ENCODE results near the gene GSDME. TPM values are rescaled to one million over a fixed set of nuclear protein-coding genes. Genes with fewer than 3 reads are reported as not detected.

GSDME gene
- total RNA-seq, 1 donor from 2014 or later, result 27.7 TPM

DNA sequence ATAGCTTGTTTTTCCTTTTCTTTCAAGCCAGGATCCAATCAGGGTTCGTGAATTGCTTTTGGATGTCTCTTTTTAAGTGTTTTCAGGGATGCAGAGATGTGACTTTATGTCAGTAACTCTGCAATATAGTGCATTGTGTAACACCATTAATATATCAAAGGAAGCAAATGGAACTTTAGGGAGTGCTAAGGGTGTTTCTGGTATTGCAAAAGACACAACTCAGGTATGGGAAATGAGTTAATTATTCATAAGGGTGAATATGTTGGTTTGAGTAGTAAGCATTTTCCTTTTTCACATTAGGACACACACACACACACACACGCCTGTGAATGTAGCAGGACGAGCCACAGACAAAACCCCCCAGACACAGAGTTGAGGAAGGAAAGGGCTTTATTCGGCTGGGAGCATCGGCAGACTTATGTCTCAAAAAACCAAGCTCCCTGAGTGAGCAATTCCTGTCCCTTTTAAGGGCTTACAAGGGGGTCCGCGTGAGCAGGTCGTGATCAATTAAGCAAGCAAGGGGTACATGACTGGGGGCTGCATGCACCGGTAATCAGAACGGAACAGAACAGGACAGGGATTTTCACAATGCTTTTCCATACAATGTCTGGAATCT lies 31.8 kb upstream of the GSDME start:
- Histone ChIP-seq H3K9me3 (ENCODE audit: insufficient read depth, low read depth, low read length) (no peaks in the 10 kb centered on the region), H3K4me2 (ENCODE audit: low read length) (no peak overlapping the region), H3K4me1 (ENCODE audit: insufficient read depth, low read length) (peaks cover 9% of the 10 kb centered on the region), H4K20me1 (ENCODE audit: insufficient read depth, low read length) (no peaks in the 10 kb centered on the region), H3K36me3 (ENCODE audit: insufficient read depth, low read length) (no peaks in the 10 kb centered on the region), H3K27me3 (ENCODE audit: insufficient read depth, low read length) (no peaks in the 10 kb centered on the region), H2AFZ (ENCODE audit: low read depth, low read length) (no peak overlapping the region), H3K4me3 (ENCODE audit: insufficient read depth, low read depth, low read length) (no peak overlapping the region), H3K9ac (ENCODE audit: low read length) (no peak overlapping the region), H3K79me2 (ENCODE audit: insufficient read depth, low read length) (no peaks in the 10 kb centered on the region), H3K27ac (ENCODE audit: low read depth, low read length) (no peak overlapping the region)
- H3K4me3 Mint-ChIP-seq (ENCODE audit: unreplicated experiment), result no peak overlapping the region
- FAIRE-seq (no peak), DNase-seq (ENCODE audit: low read depth) (no peak)
- TF ChIP-seq, protein P1, sequence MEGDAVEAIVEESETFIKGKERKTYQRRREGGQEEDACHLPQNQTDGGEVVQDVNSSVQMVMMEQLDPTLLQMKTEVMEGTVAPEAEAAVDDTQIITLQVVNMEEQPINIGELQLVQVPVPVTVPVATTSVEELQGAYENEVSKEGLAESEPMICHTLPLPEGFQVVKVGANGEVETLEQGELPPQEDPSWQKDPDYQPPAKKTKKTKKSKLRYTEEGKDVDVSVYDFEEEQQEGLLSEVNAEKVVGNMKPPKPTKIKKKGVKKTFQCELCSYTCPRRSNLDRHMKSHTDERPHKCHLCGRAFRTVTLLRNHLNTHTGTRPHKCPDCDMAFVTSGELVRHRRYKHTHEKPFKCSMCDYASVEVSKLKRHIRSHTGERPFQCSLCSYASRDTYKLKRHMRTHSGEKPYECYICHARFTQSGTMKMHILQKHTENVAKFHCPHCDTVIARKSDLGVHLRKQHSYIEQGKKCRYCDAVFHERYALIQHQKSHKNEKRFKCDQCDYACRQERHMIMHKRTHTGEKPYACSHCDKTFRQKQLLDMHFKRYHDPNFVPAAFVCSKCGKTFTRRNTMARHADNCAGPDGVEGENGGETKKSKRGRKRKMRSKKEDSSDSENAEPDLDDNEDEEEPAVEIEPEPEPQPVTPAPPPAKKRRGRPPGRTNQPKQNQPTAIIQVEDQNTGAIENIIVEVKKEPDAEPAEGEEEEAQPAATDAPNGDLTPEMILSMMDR (IDR thresholded peaks at IDR 0.05; ENCODE audit: insufficient read depth, low read depth, low read length), result no peak
- no peak for TF ChIP-seq EZH2 (IDR thresholded peaks at IDR 0.05; ENCODE audit: insufficient read depth, low read length)
- no peaks in the 10 kb centered on the region for H3K27me3 Mint-ChIP-seq (ENCODE audit: low read depth, unreplicated experiment)
- no peak overlapping the region for H3K27ac Mint-ChIP-seq (ENCODE audit: unreplicated experiment)
- peaks cover 11% of the 10 kb centered on the region for H3K9me3 Mint-ChIP-seq (ENCODE audit: unreplicated experiment)
- peaks cover 15% of the 10 kb centered on the region for H3K36me3 Mint-ChIP-seq (ENCODE audit: low read depth, unreplicated experiment)
- H3K4me1 Mint-ChIP-seq (ENCODE audit: low read depth, unreplicated experiment), result peaks cover 13% of the 10 kb centered on the region

DNA sequence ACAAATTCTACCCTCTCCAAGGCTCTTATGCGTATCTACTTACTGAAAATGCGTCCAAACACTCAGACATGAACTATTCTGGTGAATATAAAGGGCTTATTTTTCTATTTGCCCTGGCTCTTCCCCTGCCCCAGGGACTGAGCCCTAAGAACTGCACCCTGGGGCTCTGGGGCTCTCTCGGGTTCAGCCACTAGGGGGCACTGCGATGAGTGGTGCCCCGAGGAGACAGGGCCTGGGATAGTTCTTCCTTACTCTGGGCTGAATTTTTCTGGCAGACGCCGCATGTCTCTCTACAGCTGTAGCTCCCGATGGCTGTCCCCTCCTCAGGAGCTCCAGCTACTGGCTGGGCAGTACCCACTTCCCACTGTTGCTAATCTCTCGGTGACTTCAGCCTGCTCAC lies 30.8 kb upstream of the GSDME start:
- H3K27ac ChIP-seq (ENCODE audit: low read depth, low read length), result no peak overlapping the region
- no peak overlapping the region for H3K4me2 ChIP-seq (ENCODE audit: low read length)
- H3K79me2 ChIP-seq (ENCODE audit: insufficient read depth, low read length), result no peaks in the 10 kb centered on the region
- no peaks in the 10 kb centered on the region for H3K9me3 ChIP-seq (ENCODE audit: insufficient read depth, low read depth, low read length)
- TF ChIP-seq EZH2 (IDR thresholded peaks at IDR 0.05; ENCODE audit: insufficient read depth, low read length), result no peak
- TF ChIP-seq, protein P1 (IDR thresholded peaks at IDR 0.05; ENCODE audit: insufficient read depth, low read depth, low read length), result peak; percentile 20
- Mint-ChIP-seq H3K4me1 (ENCODE audit: low read depth, unreplicated experiment) (peaks cover 12% of the 10 kb centered on the region), H3K9me3 (ENCODE audit: unreplicated experiment) (peaks cover 15% of the 10 kb centered on the region), H3K36me3 (ENCODE audit: low read depth, unreplicated experiment) (peaks cover 18% of the 10 kb centered on the region), H3K27ac (ENCODE audit: unreplicated experiment) (peak overlapping the region; percentile 9), H3K4me3 (ENCODE audit: unreplicated experiment) (no peak overlapping the region), H3K27me3 (ENCODE audit: low read depth, unreplicated experiment) (no peaks in the 10 kb centered on the region)
- DNase-seq (ENCODE audit: low read depth), result no peak
- no peak overlapping the region for H3K4me3 ChIP-seq (ENCODE audit: insufficient read depth, low read depth, low read length)
- H2AFZ ChIP-seq (ENCODE audit: low read depth, low read length), result no peak overlapping the region
- H3K27me3 ChIP-seq (ENCODE audit: insufficient read depth, low read length), result no peaks in the 10 kb centered on the region
- H3K36me3 ChIP-seq (ENCODE audit: insufficient read depth, low read length), result no peaks in the 10 kb centered on the region
- H3K4me1 ChIP-seq (ENCODE audit: insufficient read depth, low read length), result peaks cover 9% of the 10 kb centered on the region
- no peak overlapping the region for H3K9ac ChIP-seq (ENCODE audit: low read length)
- FAIRE-seq, result no peak
- H4K20me1 ChIP-seq (ENCODE audit: insufficient read depth, low read length), result no peaks in the 10 kb centered on the region

- H3K36me3 Mint-ChIP-seq (ENCODE audit: low read depth, unreplicated experiment), result peaks cover 20% of the 10 kb centered on the region
- peak; percentile 98 for DNase-seq (ENCODE audit: low read depth)
These were observed 29.7 kb upstream of the GSDME start for GRCh38 chr7:24786941-24787340.

More at GRCh38 chr7:24786941-24787340, 29.7 kb upstream of the GSDME start:
- Histone ChIP-seq H3K36me3 (ENCODE audit: insufficient read depth, low read length) (no peaks in the 10 kb centered on the region), H3K4me1 (ENCODE audit: insufficient read depth, low read length) (peaks cover 9% of the 10 kb centered on the region), H3K27me3 (ENCODE audit: insufficient read depth, low read length) (no peaks in the 10 kb centered on the region), H3K9ac (ENCODE audit: low read length) (peak overlapping the region; percentile 57), H2AFZ (ENCODE audit: low read depth, low read length) (peak overlapping the region; percentile 69), H3K27ac (ENCODE audit: low read depth, low read length) (peak overlapping the region; percentile 90), H3K9me3 (ENCODE audit: insufficient read depth, low read depth, low read length) (no peaks in the 10 kb centered on the region), H3K4me3 (ENCODE audit: insufficient read depth, low read depth, low read length) (no peak overlapping the region), H4K20me1 (ENCODE audit: insufficient read depth, low read length) (no peaks in the 10 kb centered on the region), H3K4me2 (ENCODE audit: low read length) (peak overlapping the region; percentile 52), H3K79me2 (ENCODE audit: insufficient read depth, low read length) (no peaks in the 10 kb centered on the region)
- no peak for TF ChIP-seq EZH2 (IDR thresholded peaks at IDR 0.05; ENCODE audit: insufficient read depth, low read length)
- TF ChIP-seq, protein P1 (IDR thresholded peaks at IDR 0.05; ENCODE audit: insufficient read depth, low read depth, low read length), result no peak
- Mint-ChIP-seq H3K27ac (ENCODE audit: unreplicated experiment) (peak overlapping the region; percentile 94), H3K9me3 (ENCODE audit: unreplicated experiment) (peaks cover 15% of the 10 kb centered on the region), H3K4me1 (ENCODE audit: low read depth, unreplicated experiment) (peaks cover 12% of the 10 kb centered on the region), H3K27me3 (ENCODE audit: low read depth, unreplicated experiment) (no peaks in the 10 kb centered on the region), H3K4me3 (ENCODE audit: unreplicated experiment) (peak overlapping the region; percentile 54)
- peak; percentile 97 for FAIRE-seq

Measured in astrocyte (in vitro differentiated cells and primary cell).